PC-3 (cell line): ENCODE results near the gene DTD1. TPM values are rescaled to one million over a fixed set of nuclear protein-coding genes. Genes with fewer than 3 reads are reported as not detected.
A peak's percentile ranks its signal among the peaks of the same experiment; 100 is the strongest.

Experiments used
- ATAC-seq: fragments of 200-7000 bp; cut with Tn5 transposase; 2 replicates; pipeline ENCODE4 v1.9.1; 2020; ENCODE audit warnings: mild to moderate bottlenecking, moderate library complexity
- BruUV-seq: library from RNA; stranded (reverse); fragments of 400-500 nt; replicated peaks from 2 replicates; lab custom pipeline; 2021; lab: Mats Ljungman, UMichigan
- CTCF ChIA-PET: fragments of 300-600 bp; sonication (Branson Sonifier 250); formaldehyde crosslinking; loops from one replicate; lab custom pipeline; 2022; ENCODE audit warnings: antibody characterized with exemption; lab: Charles Lee
- POLR2A ChIA-PET: fragments of 300-600 bp; sonication (Branson Sonifier 250); formaldehyde crosslinking; loops from one replicate; lab custom pipeline; 2022; ENCODE audit warnings: antibody characterized with exemption; ENCODE audit not compliant: unreplicated experiment; lab: Charles Lee
- DNase-seq: peaks from one replicate; pipeline ENCODE4 v3.0.0-alpha.2; 2015
- H2AFZ ChIP-seq: fragments of 300-600 bp; sonication (generic); 2 replicates; pipeline ENCODE4 v1.6.0; 2016; ENCODE audit warnings: antibody characterized with exemption, low read length
- H3F3A ChIP-seq: fragments of 300-600 bp; sonication (generic); one replicate; pipeline ENCODE4 v1.6.0; 2017; ENCODE audit warnings: antibody characterized with exemption, low read length, control low read depth, mild to moderate bottlenecking; ENCODE audit not compliant: unreplicated experiment
- H3K27ac ChIP-seq: fragments of 300-600 bp; sonication (generic); 2 replicates; pipeline ENCODE4 v1.5.1; 2016; ENCODE audit warnings: mild to moderate bottlenecking, low read length
- H3K27me3 ChIP-seq: fragments of 300-600 bp; sonication (generic); 2 replicates; pipeline ENCODE4 v1.6.1; 2016; ENCODE audit warnings: low read length, mixed read lengths
- H3K36me3 ChIP-seq: fragments of 300-600 bp; sonication (generic); 2 replicates; pipeline ENCODE4 v1.6.1; 2016; ENCODE audit warnings: low read depth, mixed run types, low read length, mixed read lengths
- H3K4me1 ChIP-seq: fragments of 300-600 bp; sonication (generic); 2 replicates; pipeline ENCODE4 v1.5.1; 2016; ENCODE audit warnings: low read length; ENCODE audit not compliant: insufficient read depth
- H3K4me2 ChIP-seq: fragments of 300-600 bp; sonication (generic); 2 replicates; pipeline ENCODE4 v1.6.0; 2016; ENCODE audit warnings: low read length
- H3K4me3 ChIP-seq: fragments of 300-600 bp; sonication (generic); 2 replicates; pipeline ENCODE4 v1.5.1; 2016; ENCODE audit warnings: mild to moderate bottlenecking, low read length, mixed read lengths
- H3K79me2 ChIP-seq: fragments of 300-600 bp; sonication (generic); 2 replicates; pipeline ENCODE4 v1.6.1; 2017; ENCODE audit warnings: low read length, mixed read lengths
- H3K9ac ChIP-seq: fragments of 300-600 bp; sonication (generic); 2 replicates; pipeline ENCODE4 v1.6.0; 2016; ENCODE audit warnings: mild to moderate bottlenecking, low read length
- H3K9me2 ChIP-seq: fragments of 300-600 bp; sonication (generic); replicated peaks from 2 replicates; pipeline ENCODE4 v1.6.1; 2016; ENCODE audit warnings: mixed run types, low read length, mixed read lengths
- H3K9me3 ChIP-seq: fragments of 300-600 bp; sonication (generic); 2 replicates; pipeline ENCODE4 v1.6.1; 2016; ENCODE audit warnings: low read length, mixed read lengths
- H4K20me1 ChIP-seq: fragments of 300-600 bp; sonication (generic); 2 replicates; pipeline ENCODE4 v1.6.1; 2016; ENCODE audit warnings: low read length, mixed read lengths
- EZH2 ChIP-seq: fragments of 300-600 bp; sonication (generic); IDR thresholded peaks from one replicate; pipeline ENCODE4 v1.6.1; 2017; ENCODE audit warnings: antibody characterized with exemption, mild to moderate bottlenecking, low read length; ENCODE audit not compliant: unreplicated experiment
- EZH2phosphoT487 ChIP-seq: fragments of 300-600 bp; sonication (generic); IDR thresholded peaks from 2 replicates; pipeline ENCODE4 v1.6.1; 2018; ENCODE audit warnings: mild to moderate bottlenecking, antibody characterized with exemption, low read length, borderline replicate concordance
- intact Hi-C: fragments of 100-400 bp; cut with micrococcal nuclease; formaldehyde crosslinking; loops from 2 replicates; pipeline ENCODE4 v1.9.0; 2023
- total RNA-seq: library from RNA; depleted of rRNA; stranded (reverse); fragments of >200 nt; gene quantifications from 2 replicates; pipeline ENCODE4 v1.2.3, GENCODE V29; 2014
- TF ChIP-seq, protein P1 (sequence below): fragments of 300-600 bp; sonication (generic); conservative IDR thresholded peaks from 2 replicates; pipeline ENCODE4 v1.5.1; 2017; ENCODE audit warnings: antibody characterized with exemption, low read depth, mild to moderate bottlenecking, low read length

The DTD1 gene
- total RNA-seq, 1 experiment from 2014 or later: 124 TPM

DNA sequence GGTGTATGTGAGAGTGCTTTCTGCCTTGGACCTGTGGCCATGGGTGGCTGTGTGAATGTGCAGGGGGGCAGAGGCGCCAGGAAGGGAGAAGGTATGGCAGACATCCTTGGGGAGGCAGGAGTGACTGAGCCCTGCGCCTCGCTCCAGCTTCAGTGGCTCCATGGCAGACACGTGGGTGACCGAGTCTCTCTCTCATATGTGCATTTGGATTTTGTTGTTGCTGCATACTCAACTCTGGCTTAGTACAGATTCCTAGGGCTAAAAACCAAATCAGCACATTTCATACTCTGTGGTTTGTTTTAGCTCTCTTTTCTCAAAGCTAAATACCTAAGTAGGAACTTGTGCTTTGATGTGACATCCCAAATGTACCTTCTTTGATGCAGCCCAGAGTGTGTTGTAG, 97.6 kb downstream of the DTD1 start:
- DNase-seq: no peak
- no peaks in the 10 kb centered on the region for H3K9me2 ChIP-seq
- no peak overlapping the region for H3K4me3 ChIP-seq
- H4K20me1 ChIP-seq: 0 out of 2 replicates have a peak, but pooled peaks cover 3% of the 10 kb centered on the region
- H3K4me2 ChIP-seq: no peak overlapping the region
- peaks cover 10% of the 10 kb centered on the region; the same call in 1 of the 2 replicates for H3K4me1 ChIP-seq
- CTCF ChIA-PET: interaction anchor here (0.7 kb wide), 1 partner anchor 53 kb away, joined by 3 read pairs; no protein-coding TSS in a partner anchor
- no peak for ATAC-seq
- H2AFZ ChIP-seq: no peak overlapping the region
- TF ChIP-seq EZH2 (no peak), EZH2phosphoT487 (no peak)
- TF ChIP-seq, protein P1, sequence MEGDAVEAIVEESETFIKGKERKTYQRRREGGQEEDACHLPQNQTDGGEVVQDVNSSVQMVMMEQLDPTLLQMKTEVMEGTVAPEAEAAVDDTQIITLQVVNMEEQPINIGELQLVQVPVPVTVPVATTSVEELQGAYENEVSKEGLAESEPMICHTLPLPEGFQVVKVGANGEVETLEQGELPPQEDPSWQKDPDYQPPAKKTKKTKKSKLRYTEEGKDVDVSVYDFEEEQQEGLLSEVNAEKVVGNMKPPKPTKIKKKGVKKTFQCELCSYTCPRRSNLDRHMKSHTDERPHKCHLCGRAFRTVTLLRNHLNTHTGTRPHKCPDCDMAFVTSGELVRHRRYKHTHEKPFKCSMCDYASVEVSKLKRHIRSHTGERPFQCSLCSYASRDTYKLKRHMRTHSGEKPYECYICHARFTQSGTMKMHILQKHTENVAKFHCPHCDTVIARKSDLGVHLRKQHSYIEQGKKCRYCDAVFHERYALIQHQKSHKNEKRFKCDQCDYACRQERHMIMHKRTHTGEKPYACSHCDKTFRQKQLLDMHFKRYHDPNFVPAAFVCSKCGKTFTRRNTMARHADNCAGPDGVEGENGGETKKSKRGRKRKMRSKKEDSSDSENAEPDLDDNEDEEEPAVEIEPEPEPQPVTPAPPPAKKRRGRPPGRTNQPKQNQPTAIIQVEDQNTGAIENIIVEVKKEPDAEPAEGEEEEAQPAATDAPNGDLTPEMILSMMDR: no peak
- H3K36me3 ChIP-seq: no peaks in the 10 kb centered on the region
- no peaks in the 10 kb centered on the region for H3F3A ChIP-seq
- no peaks in the 10 kb centered on the region for H3K27me3 ChIP-seq
- intact Hi-C loops: no loop called here
- H3K79me2 ChIP-seq: no peaks in the 10 kb centered on the region
- POLR2A ChIA-PET: no interaction called here
- no peak overlapping the region for H3K9ac ChIP-seq
- no peaks in the 10 kb centered on the region for H3K9me3 ChIP-seq
- H3K27ac ChIP-seq: no peak overlapping the region
- no TSS peak for BruUV-seq

DNA sequence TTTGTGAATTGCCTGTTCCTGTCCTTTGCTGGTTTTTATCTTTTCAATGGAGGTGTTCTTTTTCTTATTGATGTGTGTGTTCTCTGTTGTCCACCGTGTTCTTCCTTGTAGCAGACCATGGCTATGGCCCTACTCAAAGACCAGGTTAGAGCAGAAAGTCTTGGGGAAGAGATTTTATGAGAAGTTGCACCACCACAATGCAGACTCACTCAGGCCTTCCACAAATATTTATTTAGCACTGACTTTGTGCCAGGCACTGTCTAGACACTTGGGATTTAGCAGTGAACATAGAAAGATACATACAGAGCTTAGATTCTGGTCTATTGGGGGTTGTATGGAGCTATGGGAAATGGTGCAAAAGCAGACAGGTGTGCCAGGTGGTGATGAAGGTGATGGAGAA, 98.8 kb downstream of the DTD1 start:
- Histone ChIP-seq H3K4me1 (peaks cover 11% of the 10 kb centered on the region; the same call in 1 of the 2 replicates), H4K20me1 (0 out of 2 replicates have a peak, but pooled peaks cover 3% of the 10 kb centered on the region), H3K27ac (no peak overlapping the region), H3K9me3 (no peaks in the 10 kb centered on the region), H3K36me3 (no peaks in the 10 kb centered on the region), H2AFZ (no peak overlapping the region), H3K4me2 (0 out of 2 replicates have a peak overlapping the region, but pooled peaks have one; percentile 4), H3K4me3 (no peak overlapping the region), H3F3A (no peaks in the 10 kb centered on the region), H3K79me2 (no peaks in the 10 kb centered on the region), H3K9ac (no peak overlapping the region), H3K27me3 (no peaks in the 10 kb centered on the region), H3K9me2 (no peaks in the 10 kb centered on the region)
- no TSS peak for BruUV-seq
- peak; percentile 53 for ATAC-seq
- TF ChIP-seq, protein P1: no peak
- no peak for TF ChIP-seq EZH2
- TF ChIP-seq EZH2phosphoT487: no peak
- peak; percentile 39 for DNase-seq
- POLR2A ChIA-PET: no interaction called here
- intact Hi-C loops: no loop called here
- CTCF ChIA-PET: no interaction called here

DNA sequence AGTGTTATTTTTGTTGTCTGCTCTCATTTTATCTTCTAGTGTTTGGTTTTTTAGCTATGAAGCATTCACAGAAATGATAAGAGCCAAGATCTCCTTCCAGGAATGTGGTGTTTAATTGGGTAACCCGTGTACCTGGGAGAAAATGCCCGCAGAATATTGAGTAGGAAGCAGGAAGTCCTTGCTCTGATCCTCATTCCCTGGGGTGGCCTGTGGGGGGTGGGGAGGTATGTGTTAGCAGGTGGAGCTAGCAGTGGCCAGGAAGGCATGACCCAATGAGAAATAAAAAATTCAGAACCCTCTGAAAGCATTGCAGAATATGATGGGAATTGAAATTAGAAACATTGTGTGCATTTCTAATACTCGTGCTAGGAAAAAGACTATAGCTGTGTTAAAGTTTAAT, 100.8 kb downstream of the DTD1 start:
- Histone ChIP-seq H3K27me3 (no peaks in the 10 kb centered on the region), H3K4me3 (no peak overlapping the region), H3K79me2 (no peaks in the 10 kb centered on the region), H4K20me1 (0 out of 2 replicates have a peak, but pooled peaks cover 9% of the 10 kb centered on the region), H3K4me2 (no peak overlapping the region), H3F3A (no peaks in the 10 kb centered on the region), H3K9ac (no peak overlapping the region), H2AFZ (no peak overlapping the region), H3K4me1 (peaks cover 25% of the 10 kb centered on the region), H3K27ac (no peak overlapping the region), H3K9me2 (no peaks in the 10 kb centered on the region), H3K36me3 (no peaks in the 10 kb centered on the region), H3K9me3 (no peaks in the 10 kb centered on the region)
- ChIA-PET CTCF (no interaction called here), POLR2A (no interaction called here)
- DNase-seq (no peak), ATAC-seq (no peak)
- no peak for TF ChIP-seq EZH2
- no peak for TF ChIP-seq EZH2phosphoT487
- TF ChIP-seq, protein P1: no peak
- intact Hi-C loops: no loop called here
- no TSS peak for BruUV-seq
